OCI-LY7 (cell line): ENCODE results near the gene FALEC.

Source experiments
- EZH2phosphoT487 ChIP-seq: fragments of 200-600 bp; sonication (generic); IDR thresholded peaks from 2 replicates; pipeline ENCODE4 v1.6.1; 2018; ENCODE audit warnings: low read depth, borderline replicate concordance, mild to moderate bottlenecking, mixed run types, antibody characterized with exemption, low read length, moderate library complexity, mixed read lengths
- TF ChIP-seq, protein P1 (sequence below): fragments of 200-600 bp; sonication (generic); conservative IDR thresholded peaks from 2 replicates; pipeline ENCODE4 v1.5.1; 2014; ENCODE audit warnings: mild to moderate bottlenecking, antibody characterized with exemption, low read length, moderate library complexity, mixed read lengths

DNA sequence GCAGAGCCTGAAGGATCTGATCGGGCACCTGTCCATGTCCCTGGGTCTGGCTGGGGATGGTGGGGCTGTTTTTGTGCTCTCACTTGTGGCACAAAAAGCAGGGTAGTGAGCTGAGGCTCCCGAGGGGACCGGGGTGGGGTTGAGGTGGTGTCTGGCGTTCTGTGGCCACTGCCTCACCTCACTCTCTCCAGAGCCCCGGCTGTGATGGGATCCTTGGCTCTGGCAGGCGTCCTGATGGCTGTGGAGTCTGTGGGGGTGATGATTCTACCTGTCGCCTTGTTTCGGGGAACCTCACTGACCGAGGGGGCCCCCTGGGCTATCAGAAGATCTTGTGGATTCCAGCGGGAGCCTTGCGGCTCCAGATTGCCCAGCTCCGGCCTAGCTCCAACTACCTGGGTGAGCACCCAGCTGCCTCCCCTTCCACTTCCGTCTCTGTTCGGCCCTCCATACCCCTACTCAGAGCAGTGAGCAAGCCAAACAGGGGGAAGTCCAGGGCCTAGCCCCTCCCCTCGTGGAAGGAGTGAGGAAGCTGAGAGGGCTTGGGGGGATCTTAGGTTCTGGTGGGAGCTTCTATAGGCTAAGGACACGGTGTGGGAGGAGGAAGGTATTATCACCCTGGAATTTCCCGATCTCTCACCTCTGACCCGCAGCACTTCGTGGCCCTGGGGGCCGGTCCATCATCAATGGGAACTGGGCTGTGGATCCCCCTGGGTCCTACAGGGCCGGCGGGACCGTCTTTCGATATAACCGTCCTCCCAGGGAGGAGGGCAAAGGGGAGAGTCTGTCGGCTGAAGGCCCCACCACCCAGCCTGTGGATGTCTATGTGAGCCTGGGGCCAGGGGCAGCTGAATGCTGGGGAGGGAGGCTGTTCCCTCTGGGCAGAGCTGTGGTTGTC, 40.7 kb downstream of the FALEC start:
- TF ChIP-seq, protein P1, sequence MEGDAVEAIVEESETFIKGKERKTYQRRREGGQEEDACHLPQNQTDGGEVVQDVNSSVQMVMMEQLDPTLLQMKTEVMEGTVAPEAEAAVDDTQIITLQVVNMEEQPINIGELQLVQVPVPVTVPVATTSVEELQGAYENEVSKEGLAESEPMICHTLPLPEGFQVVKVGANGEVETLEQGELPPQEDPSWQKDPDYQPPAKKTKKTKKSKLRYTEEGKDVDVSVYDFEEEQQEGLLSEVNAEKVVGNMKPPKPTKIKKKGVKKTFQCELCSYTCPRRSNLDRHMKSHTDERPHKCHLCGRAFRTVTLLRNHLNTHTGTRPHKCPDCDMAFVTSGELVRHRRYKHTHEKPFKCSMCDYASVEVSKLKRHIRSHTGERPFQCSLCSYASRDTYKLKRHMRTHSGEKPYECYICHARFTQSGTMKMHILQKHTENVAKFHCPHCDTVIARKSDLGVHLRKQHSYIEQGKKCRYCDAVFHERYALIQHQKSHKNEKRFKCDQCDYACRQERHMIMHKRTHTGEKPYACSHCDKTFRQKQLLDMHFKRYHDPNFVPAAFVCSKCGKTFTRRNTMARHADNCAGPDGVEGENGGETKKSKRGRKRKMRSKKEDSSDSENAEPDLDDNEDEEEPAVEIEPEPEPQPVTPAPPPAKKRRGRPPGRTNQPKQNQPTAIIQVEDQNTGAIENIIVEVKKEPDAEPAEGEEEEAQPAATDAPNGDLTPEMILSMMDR, result no peak
- TF ChIP-seq EZH2phosphoT487, result no peak
